Vagina (tissue), 2 donors: ENCODE measurements around the gene SMCHD1. TPM values are rescaled to one million over a fixed set of nuclear protein-coding genes. Genes with fewer than 3 reads are reported as not detected.

Experiments used
- DNase-seq, 2 donors: peaks; one replicate each; pipeline ENCODE4 v3.0.0-alpha.2; 2017; ENCODE audit errors: extremely low spot score in 2 of 2
- H3K27ac ChIP-seq: fragments of 200-600 bp; sonication (generic); one replicate; pipeline ENCODE4 v1.5.1; 2019
- H3K27me3 ChIP-seq: fragments of 200-600 bp; sonication (generic); one replicate; pipeline ENCODE4 v1.5.1; 2019
- H3K36me3 ChIP-seq, 2 donors: fragments of 200-600 bp; sonication (generic); one replicate each; pipeline ENCODE4 v1.5.1; 2017 to 2019
- H3K4me1 ChIP-seq: fragments of 200-600 bp; sonication (generic); one replicate; pipeline ENCODE4 v1.5.1; 2019
- H3K4me3 ChIP-seq, 2 donors: fragments of 200-600 bp; sonication (generic); 1 replicate in 1 of 2; 2 replicates in 1 of 2; pipeline ENCODE4 v1.5.1; 2016 to 2019
- H3K9me3 ChIP-seq: fragments of 200-600 bp; sonication (generic); one replicate; pipeline ENCODE4 v1.5.1; 2019
- CTCF ChIP-seq, 3 experiments: fragments of 450-650 bp in 2 of 3; fragments of 200-600 bp in 1 of 3; sonication (generic) in 1 of 3; IDR thresholded peaks; one replicate each; pipeline ENCODE4 v1.5.1; 2017 to 2019; ENCODE audit warnings: antibody characterized with exemption in 3 of 3, mild to moderate bottlenecking in 2 of 3, moderate library complexity in 2 of 3
- POLR2A ChIP-seq, 2 donors: fragments of 450-650 bp; IDR thresholded peaks; one replicate each; pipeline ENCODE4 v1.6.1; 2017; ENCODE audit warnings: antibody characterized with exemption in 2 of 2, mild to moderate bottlenecking in 2 of 2, moderate library complexity in 2 of 2
- POLR2AphosphoS5 ChIP-seq, 2 donors: sonication (generic); formaldehyde crosslinking; IDR thresholded peaks; one replicate each; pipeline ENCODE4 v1.9.0; 2017; ENCODE audit warnings: antibody characterized with exemption in 2 of 2, mild to moderate bottlenecking in 2 of 2, low read depth in 1 of 2; ENCODE audit not compliant: insufficient read depth in 1 of 2
- intact Hi-C: fragments of 100-400 bp; cut with DNase I; formaldehyde crosslinking; loops from one replicate; pipeline ENCODE4 v1.15.1; 2023
- total RNA-seq: library from RNA; depleted of rRNA; stranded (reverse); fragments of >200 nt; gene quantifications from one replicate; pipeline ENCODE4 v1.2.3, GENCODE V29; 2016

Gene SMCHD1
- total RNA-seq, 1 donor from 2014 or later: 62.4 TPM

GRCh38 chr18:2617401-2617998 lies 38.0 kb upstream of the SMCHD1 start:
- H3K36me3 ChIP-seq: no peaks in the 10 kb centered on the region
- no peak overlapping the region for H3K4me3 ChIP-seq
- no peaks in the 10 kb centered on the region for H3K27me3 ChIP-seq
- H3K9me3 ChIP-seq: no peaks in the 10 kb centered on the region
- intact Hi-C loops: no loop called here
- H3K4me1 ChIP-seq: no peaks in the 10 kb centered on the region
- no peak overlapping the region for H3K27ac ChIP-seq
- DNase-seq: no peak
- TF ChIP-seq CTCF (IDR thresholded peaks at IDR 0.05): no peak
- no peak for TF ChIP-seq POLR2AphosphoS5 (IDR thresholded peaks at IDR 0.05; ENCODE audit: insufficient read depth in 1 of 2, low read depth in 1 of 2)
- no peak for TF ChIP-seq POLR2A (IDR thresholded peaks at IDR 0.05)

- TF ChIP-seq CTCF (IDR thresholded peaks at IDR 0.05) (no peak), POLR2A (IDR thresholded peaks at IDR 0.05) (no peak), POLR2AphosphoS5 (IDR thresholded peaks at IDR 0.05; ENCODE audit: insufficient read depth in 1 of 2, low read depth in 1 of 2) (no peak)
- no peaks in the 10 kb centered on the region for H3K4me1 ChIP-seq
- no peaks in the 10 kb centered on the region for H3K9me3 ChIP-seq
- H3K4me3 ChIP-seq: no peak overlapping the region
- DNase-seq: no peak
- H3K27me3 ChIP-seq: no peaks in the 10 kb centered on the region
- H3K36me3 ChIP-seq: no peaks in the 10 kb centered on the region
- no peak overlapping the region for H3K27ac ChIP-seq
- intact Hi-C loops: no loop called here
Measured at GRCh38 chr18:2618009-2618408, 37.5 kb upstream of the SMCHD1 start.

GRCh38 chr18:2625217-2625616 lies 30.3 kb upstream of the SMCHD1 start:
- Histone ChIP-seq H3K9me3 (no peaks in the 10 kb centered on the region), H3K36me3 (no peaks in the 10 kb centered on the region), H3K4me3 (no peak overlapping the region), H3K4me1 (no peaks in the 10 kb centered on the region), H3K27me3 (no peaks in the 10 kb centered on the region), H3K27ac (no peak overlapping the region)
- intact Hi-C loops: no loop called here
- no peak for DNase-seq
- TF ChIP-seq POLR2AphosphoS5 (IDR thresholded peaks at IDR 0.05; ENCODE audit: insufficient read depth in 1 of 2, low read depth in 1 of 2) (no peak), POLR2A (IDR thresholded peaks at IDR 0.05) (no peak), CTCF (IDR thresholded peaks at IDR 0.05) (no peak)

- intact Hi-C loops: no loop called here
- Histone ChIP-seq H3K36me3 (no peaks in the 10 kb centered on the region), H3K4me3 (no peak overlapping the region), H3K27ac (no peak overlapping the region), H3K9me3 (no peaks in the 10 kb centered on the region), H3K27me3 (no peaks in the 10 kb centered on the region), H3K4me1 (no peaks in the 10 kb centered on the region)
- DNase-seq: no peak
- TF ChIP-seq POLR2AphosphoS5 (IDR thresholded peaks at IDR 0.05; ENCODE audit: insufficient read depth in 1 of 2, low read depth in 1 of 2) (no peak), CTCF (IDR thresholded peaks at IDR 0.05) (no peak), POLR2A (IDR thresholded peaks at IDR 0.05) (no peak)
Measured at GRCh38 chr18:2627821-2628276, 27.7 kb upstream of the SMCHD1 start.

GRCh38 chr18:2629003-2629402 lies 26.5 kb upstream of the SMCHD1 start:
- H3K27ac ChIP-seq: no peak overlapping the region
- intact Hi-C loops: no loop called here
- no peaks in the 10 kb centered on the region for H3K9me3 ChIP-seq
- no peaks in the 10 kb centered on the region for H3K4me1 ChIP-seq
- H3K4me3 ChIP-seq: no peak overlapping the region
- TF ChIP-seq POLR2AphosphoS5 (IDR thresholded peaks at IDR 0.05; ENCODE audit: insufficient read depth in 1 of 2, low read depth in 1 of 2) (no peak), POLR2A (IDR thresholded peaks at IDR 0.05) (no peak), CTCF (IDR thresholded peaks at IDR 0.05) (no peak)
- H3K36me3 ChIP-seq: no peaks in the 10 kb centered on the region
- H3K27me3 ChIP-seq: no peaks in the 10 kb centered on the region
- DNase-seq: no peak
